HUES6 (cell line): ENCODE measurements around the gene DCDC2.
"Not testable (repeated sequence)": the region's sequence is repeated elsewhere in the genome, so short reads cannot be mapped to it uniquely, and the experiment has no call there.

Source experiments
- H3K27ac ChIP-seq: 2 replicates; pipeline ENCODE4 v1.7.0; 2013; ENCODE audit warnings: low read depth, mild to moderate bottlenecking, low read length, inconsistent platforms
- H3K27me3 ChIP-seq: 2 replicates; pipeline ENCODE4 v1.6.1; 2013; ENCODE audit warnings: low read length; ENCODE audit not compliant: control insufficient read depth, insufficient read depth
- H3K36me3 ChIP-seq: 2 replicates; pipeline ENCODE4 v1.6.1; 2013; ENCODE audit warnings: low read length; ENCODE audit not compliant: control insufficient read depth, insufficient read depth
- H3K4me1 ChIP-seq: 2 replicates; pipeline ENCODE4 v1.6.1; 2013; ENCODE audit warnings: low read length; ENCODE audit not compliant: control insufficient read depth, insufficient read depth
- H3K4me3 ChIP-seq: 2 replicates; pipeline ENCODE4 v1.5.1; 2013; ENCODE audit warnings: low read depth, low read length
- H3K9ac ChIP-seq: one replicate; pipeline ENCODE4 v1.6.1; 2013; ENCODE audit warnings: mild to moderate bottlenecking, low read length
- H3K9me3 ChIP-seq: 2 replicates; pipeline ENCODE4 v1.6.1; 2013; ENCODE audit warnings: low read depth, low read length; ENCODE audit not compliant: control insufficient read depth, insufficient read depth

DCDC2 gene

DNA sequence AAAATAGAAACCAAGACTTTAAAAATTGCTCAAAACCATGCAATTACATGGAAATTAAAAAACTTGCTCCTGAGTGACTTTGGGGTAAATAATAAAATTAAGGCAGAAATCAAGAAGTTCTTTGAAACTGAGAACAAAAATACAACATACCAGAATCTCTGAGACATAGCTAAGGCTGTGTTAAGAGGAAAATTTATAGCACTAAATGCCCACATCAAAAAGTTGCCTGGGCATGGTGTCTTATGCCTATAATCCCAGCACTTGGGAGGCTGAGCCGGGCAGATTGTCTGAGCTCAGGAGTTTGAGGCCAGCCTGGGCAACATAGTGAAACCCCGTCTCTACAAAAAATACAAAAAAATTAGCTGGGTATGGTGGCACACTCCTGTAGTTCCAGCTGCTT, 64.0 kb downstream of the DCDC2 start:
- not testable (repeated sequence) for H3K27ac ChIP-seq, H3K9ac ChIP-seq, H3K4me3 ChIP-seq, H3K4me1 ChIP-seq, H3K36me3 ChIP-seq, H3K27me3 ChIP-seq
- peaks cover 16% of the 10 kb centered on the region; the same call in 1 of the 2 replicates for H3K9me3 ChIP-seq

DNA sequence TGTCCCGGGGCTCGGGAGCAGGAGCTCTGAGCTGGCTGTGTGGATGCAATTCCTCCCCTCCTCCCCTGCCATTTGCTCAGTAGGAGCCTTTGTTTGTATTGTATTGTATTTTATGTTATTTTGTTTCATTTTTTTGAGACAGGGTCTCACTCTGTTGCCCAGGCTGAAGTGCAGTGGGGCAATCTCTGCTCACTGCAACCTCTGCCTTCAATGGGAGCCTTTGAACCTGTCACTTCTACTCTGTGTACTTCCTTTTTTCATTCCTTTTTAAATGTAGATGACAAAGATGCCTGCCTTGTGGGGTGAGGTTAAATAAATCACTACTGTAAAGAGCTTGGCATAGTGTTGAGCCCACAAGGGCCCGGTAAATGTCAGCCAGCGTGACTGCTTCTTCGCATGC, 70.6 kb downstream of the DCDC2 start:
- Histone ChIP-seq H3K4me3 (no peak overlapping the region), H3K27ac (no peak overlapping the region), H3K4me1 (peaks cover 6% of the 10 kb centered on the region), H3K27me3 (no peaks in the 10 kb centered on the region), H3K9me3 (no peaks in the 10 kb centered on the region), H3K9ac (no peak overlapping the region), H3K36me3 (no peaks in the 10 kb centered on the region)

DNA sequence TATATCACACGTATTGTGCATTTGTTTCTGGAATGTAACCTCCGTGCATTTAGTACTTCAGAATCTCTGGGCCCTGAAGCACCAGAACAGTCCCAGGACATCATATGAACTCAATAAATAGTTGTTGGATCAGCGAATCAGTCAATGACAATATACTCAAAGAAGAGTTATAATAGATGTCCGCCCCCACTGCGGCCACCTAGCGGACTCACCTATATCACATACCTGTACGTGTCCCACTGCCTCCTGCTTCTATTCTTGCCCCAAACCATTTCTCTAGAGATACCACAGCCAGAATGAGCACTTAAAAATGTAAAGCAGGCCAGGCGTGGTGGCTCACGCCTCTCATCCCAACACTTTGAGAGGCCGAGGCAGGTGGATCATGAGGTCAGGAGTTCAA, 73.9 kb downstream of the DCDC2 start:
- Histone ChIP-seq H3K9me3 (no peaks in the 10 kb centered on the region), H3K4me1 (peaks cover 6% of the 10 kb centered on the region), H3K4me3 (no peak overlapping the region), H3K9ac (no peak overlapping the region), H3K27ac (no peak overlapping the region), H3K36me3 (no peaks in the 10 kb centered on the region), H3K27me3 (no peaks in the 10 kb centered on the region)

DNA sequence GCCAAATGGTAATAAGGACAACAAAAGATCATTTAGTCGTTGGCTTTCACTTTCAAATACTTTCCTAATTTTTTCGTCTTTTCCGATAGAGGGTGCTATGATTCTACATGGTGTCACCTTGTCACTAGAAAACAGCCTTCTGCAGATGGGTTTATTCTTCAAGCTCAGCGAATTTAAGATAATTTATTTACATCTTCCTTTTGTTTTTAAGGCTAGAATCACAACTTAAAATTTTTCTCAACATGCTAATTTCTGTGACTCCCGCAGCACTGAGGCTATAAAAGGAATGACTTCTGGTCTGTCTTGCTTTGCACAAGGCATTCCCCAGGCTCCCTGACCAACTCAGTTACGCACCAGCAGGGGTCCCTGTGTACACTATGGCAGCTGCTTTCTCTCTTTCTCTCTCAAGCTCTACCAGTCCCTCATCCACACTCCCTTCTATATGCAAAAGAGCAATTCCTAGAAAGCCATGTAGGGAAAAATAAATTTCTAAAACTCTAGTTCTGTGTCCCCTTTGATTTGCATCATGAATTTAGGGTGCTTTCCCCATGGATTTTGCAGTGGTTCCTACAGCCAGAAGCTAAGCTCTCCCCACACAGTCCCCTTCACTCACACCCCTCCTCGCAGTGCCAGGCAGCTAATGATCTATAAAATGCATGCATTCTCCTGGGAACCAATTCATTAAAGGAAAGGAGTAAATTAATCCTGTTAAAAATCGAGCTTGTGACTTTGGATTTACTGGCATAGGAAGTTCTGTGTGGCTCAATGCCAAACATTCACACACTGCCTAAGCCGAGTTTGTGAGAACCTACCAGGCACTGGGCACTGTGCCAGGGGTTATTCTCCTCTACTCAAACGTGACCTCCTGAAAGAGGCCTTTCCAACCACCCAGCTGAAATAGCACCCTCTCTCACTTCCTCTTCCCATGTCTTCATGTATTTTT, 74.5 kb downstream of the DCDC2 start:
- Histone ChIP-seq H3K9ac (no peak overlapping the region), H3K27me3 (no peaks in the 10 kb centered on the region), H3K36me3 (no peaks in the 10 kb centered on the region), H3K4me1 (peaks cover 6% of the 10 kb centered on the region), H3K9me3 (no peaks in the 10 kb centered on the region), H3K27ac (no peak overlapping the region), H3K4me3 (peak overlapping the region; percentile 46)

DNA sequence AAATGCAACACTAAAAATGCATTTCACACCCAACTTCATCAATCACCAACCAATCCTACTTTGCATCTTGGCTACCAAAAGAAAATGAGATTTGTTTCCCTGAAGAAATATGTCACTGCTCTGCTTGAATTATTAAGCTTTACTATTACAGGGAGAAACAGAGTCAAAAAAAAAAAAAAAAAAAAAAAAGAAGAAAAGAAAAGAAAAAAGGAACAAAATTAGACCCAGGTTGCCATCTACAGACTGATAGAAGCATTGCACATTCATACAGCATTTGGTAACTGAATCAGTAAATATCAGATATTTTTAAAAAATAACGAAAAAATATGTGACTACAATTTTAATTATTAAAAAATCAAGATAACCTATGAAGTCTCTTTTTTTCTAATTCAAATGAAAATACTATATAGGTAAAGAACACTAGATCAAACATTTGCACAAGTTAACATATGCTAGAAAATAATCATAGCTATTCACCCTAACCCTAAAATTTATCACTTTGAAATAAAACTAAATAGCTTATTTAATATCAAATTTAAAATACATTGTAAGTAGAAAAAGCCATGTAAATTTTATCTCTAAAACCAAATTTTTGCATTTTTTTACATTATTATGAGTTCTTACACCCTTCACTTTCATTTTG, 83.3 kb downstream of the DCDC2 start:
- H3K9ac ChIP-seq = no peak overlapping the region
- no peak overlapping the region for H3K4me3 ChIP-seq
- H3K27ac ChIP-seq = no peak overlapping the region

DNA sequence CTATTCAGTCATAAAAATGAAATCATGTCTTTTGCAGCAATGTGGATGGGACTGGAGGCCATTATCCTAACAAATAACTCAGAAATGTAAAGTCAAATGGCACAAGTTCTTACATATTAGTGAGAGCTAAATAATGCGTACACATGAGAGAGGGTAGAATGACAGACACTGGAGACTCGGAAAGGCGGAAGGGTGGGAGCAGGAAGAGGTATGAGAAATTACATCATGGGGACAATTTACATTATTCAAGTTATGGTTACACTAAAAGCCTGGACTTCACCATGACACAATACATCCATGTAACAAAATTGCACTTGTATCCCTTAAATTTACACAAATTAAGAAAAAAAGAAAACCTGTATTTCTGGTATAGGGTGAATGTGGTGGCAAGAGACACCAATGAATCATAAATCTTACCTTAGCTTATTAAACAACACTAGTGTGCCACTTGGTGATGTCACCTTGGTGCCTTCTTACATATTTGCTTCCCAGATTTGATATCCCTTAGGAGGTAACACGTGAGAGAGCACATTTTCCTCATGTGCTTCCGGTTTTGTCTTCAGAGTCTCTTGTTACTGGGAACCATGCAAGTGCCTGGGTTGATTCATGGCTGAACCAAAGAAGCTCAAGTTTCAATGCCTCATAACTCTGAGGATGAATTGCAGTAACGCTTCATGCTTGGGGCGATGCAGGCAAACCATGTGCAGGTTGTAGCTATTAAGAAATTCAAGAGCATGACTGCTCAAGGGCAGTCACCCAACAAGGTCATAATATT, 84.6 kb downstream of the DCDC2 start:
- no peaks in the 10 kb centered on the region for H3K27me3 ChIP-seq
- H3K4me1 ChIP-seq = no peaks in the 10 kb centered on the region; the same call in 1 of the 2 replicates
- H3K9me3 ChIP-seq = no peaks in the 10 kb centered on the region
- H3K36me3 ChIP-seq = no peaks in the 10 kb centered on the region
- H3K9ac ChIP-seq = no peak overlapping the region
- H3K4me3 ChIP-seq = no peak overlapping the region
- no peak overlapping the region for H3K27ac ChIP-seq

More for the DNA sequence above, 83.3 kb downstream of the DCDC2 start:
- no peaks in the 10 kb centered on the region; the same call in 1 of the 2 replicates for H3K4me1 ChIP-seq
- no peaks in the 10 kb centered on the region for H3K27me3 ChIP-seq
- no peaks in the 10 kb centered on the region for H3K9me3 ChIP-seq
- H3K36me3 ChIP-seq = no peaks in the 10 kb centered on the region

DNA sequence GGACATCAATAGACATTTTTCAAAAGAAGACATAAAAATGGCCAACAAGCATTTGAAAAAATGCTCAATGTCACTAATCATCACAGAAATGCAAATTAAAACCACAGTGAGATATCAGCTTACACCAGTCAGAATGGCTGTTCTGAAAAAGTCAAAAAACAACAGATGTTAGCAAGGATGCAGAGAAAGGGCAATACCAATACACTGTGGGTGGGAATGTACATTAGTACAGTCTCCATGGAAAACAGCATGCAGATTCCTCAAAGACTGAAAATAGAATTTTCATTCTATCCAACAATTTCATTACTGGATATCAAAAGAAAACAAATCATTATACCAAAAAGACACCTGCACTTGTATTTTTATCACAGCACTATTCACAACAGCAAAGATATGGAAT, 85.3 kb downstream of the DCDC2 start:
- Histone ChIP-seq H3K36me3 (no peaks in the 10 kb centered on the region), H3K9me3 (no peaks in the 10 kb centered on the region), H3K4me1 (no peaks in the 10 kb centered on the region; the same call in 1 of the 2 replicates), H3K27me3 (no peaks in the 10 kb centered on the region), H3K27ac (no peak overlapping the region), H3K9ac (no peak overlapping the region), H3K4me3 (no peak overlapping the region)

DNA sequence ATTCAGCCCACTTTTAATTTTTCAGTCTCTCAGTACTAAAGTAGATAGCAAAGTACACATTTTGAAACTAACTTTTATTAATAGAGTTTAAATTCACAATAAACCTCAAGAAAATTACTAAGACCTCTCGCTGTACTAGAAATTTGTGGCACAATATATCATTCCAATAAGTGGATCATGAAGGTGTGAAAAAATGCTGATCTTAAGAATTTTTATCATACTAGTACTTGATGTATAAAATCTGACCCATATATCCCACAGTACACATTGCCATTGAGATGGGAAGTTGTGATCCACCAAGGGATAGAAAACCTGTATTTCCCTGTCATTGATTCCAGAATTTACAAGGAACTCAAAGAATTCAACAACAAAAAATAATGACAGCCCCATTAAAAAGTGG, 85.7 kb downstream of the DCDC2 start:
- Histone ChIP-seq H3K4me3 (no peak overlapping the region), H3K9ac (no peak overlapping the region), H3K27ac (no peak overlapping the region), H3K27me3 (no peaks in the 10 kb centered on the region), H3K36me3 (no peaks in the 10 kb centered on the region), H3K4me1 (no peaks in the 10 kb centered on the region; the same call in 1 of the 2 replicates), H3K9me3 (no peaks in the 10 kb centered on the region)

DNA sequence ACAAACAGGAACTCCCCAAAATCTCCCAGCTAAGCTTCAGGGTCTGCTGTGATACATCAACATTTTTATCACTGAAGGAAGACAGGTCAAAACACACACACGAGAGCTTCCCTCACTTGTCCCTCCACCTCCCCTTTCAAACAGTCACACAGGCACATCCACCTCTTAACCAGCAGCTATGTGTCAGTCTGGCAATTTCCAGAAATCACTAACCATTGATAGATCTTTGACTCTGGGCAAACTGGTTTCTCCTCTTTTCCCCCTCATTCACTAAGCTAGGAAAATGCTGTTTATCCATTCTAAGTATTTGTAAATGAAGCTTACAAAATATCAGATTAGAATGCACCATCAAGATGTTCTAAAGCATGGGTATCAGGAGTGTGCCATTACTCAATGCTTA, 87.8 kb downstream of the DCDC2 start:
- Histone ChIP-seq H3K27ac (no peak overlapping the region), H3K36me3 (no peaks in the 10 kb centered on the region), H3K9me3 (no peaks in the 10 kb centered on the region), H3K27me3 (no peaks in the 10 kb centered on the region), H3K4me3 (no peak overlapping the region), H3K9ac (no peak overlapping the region), H3K4me1 (no peaks in the 10 kb centered on the region; the same call in 1 of the 2 replicates)

DNA sequence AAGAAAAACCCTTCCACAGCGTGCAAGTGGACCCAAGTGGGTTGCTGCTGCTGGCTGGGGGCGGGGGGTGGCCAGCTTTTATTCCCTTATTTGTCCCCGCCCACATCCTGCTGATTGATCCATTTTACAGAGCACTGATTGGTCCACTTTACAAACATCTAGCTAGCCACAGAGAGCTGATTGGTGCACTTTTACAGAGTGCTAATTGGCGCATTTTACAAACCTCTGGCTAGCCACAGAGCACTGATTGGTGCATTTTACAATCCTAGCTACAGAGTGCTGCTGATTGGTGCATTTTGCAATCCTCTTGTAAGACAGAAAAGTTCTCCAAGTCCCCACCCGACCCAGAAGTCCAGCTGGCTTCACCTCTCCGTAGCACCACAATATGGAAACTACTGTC, 99.6 kb downstream of the DCDC2 start:
- H3K9me3 ChIP-seq, H3K27ac ChIP-seq, H3K9ac ChIP-seq, H3K36me3 ChIP-seq, H3K27me3 ChIP-seq, H3K4me3 ChIP-seq: not testable (repeated sequence)
- H3K4me1 ChIP-seq = peaks cover 18% of the 10 kb centered on the region
